ENCODE results near the gene PPP6R3.
A peak's percentile ranks its signal among the peaks of the same experiment; 100 is the strongest.
"Not testable (repeated sequence)": the region's sequence is repeated elsewhere in the genome, so short reads cannot be mapped to it uniquely, and the experiment has no call there.

The PPP6R3 gene

DNA sequence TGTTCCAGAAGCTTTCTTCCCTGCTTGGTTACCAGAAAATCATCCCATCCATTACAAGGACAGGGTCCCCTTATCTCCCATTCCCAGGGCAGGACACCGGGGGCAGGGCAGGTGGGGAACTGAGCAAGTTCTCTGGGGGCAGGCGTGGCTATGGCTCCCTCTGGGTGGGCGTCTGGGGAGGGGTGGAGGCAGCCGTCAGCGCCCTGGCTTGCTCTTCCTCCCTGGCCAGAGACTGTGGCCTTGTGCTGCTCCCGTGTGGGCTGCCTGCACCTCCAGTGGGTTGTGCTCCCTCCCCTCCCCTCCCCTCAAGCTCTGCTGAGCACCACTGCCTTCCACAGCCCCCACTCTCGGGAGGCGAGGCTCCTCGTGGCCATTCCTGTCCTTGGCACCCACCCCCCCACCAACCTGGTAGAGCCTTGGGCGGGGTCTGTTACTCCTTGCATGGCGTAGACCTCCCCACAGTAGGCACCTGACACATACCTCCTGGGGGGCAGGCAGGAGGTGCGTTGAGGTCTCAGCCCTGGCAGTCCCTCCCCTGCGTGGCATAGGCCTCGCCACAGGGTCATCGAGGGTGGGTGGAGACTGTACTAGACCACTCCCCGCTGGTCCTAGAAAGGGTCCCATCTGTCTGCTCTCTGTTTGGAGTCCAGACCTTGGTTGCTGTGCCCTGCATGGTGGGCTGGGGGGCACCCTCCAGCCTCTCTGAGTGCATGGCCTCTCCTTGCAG, 24.2 kb upstream of the PPP6R3 start:
- DNase-seq (ENCODE audit: low read depth in 3 of 3): no peak

DNA sequence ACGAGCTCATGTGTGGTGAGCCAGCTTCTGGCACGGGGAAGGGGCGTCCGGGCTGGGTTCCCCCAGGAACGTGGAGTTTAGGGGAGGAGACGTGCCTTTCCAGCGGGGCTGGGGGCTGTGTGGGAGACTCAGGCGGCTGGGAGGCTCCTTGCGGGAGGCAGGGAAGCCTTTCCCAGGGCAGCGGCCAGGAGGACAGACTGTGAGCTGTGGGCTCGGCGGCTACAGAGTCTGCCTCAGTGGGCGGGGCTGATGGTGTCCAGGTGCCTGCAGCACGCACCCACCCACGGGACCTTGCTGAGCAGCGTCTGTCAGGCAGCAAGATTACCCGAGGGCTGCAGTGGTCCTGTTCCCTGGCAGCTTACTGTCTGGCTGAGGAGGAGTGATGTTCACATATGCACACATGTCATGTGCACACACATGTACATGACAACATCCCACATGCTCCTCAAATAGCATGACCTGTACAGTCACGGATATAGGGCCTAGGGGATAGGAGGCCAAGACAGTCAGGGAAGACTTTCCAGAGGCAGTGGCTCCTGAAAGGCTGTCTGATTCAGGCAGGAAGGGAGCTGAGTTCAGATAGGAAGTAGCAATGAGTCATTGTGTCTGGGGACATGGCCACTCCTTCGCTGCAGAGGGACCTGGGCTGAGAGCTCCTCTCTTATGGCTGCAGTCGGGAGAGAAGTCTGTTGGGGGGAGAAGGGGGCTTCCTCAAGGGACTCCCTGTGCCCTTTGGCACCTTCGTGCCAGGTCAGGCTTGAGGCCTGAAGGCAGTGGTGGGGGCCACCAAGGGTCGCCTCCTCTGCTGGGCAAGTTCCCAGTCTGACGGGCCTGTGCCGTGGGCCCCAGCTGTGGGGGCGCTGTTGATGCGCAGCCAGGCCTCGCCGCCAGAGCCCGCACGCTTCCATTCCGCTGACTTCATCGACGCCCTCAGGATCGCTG, 23.3 kb upstream of the PPP6R3 start:
- DNase-seq (ENCODE audit: low read depth in 3 of 3): no peak

- no peak for DNase-seq (ENCODE audit: low read depth in 3 of 3)
Observed at GRCh38 chr11:68437927-68438657, 22.5 kb upstream of the PPP6R3 start.

- DNase-seq (ENCODE audit: low read depth in 3 of 3): no peak
Observed at GRCh38 chr11:68438658-68439259, 21.8 kb upstream of the PPP6R3 start.

GRCh38 chr11:68439355-68440065, 21.0 kb upstream of the PPP6R3 start:
- no peak for DNase-seq (ENCODE audit: low read depth in 3 of 3)

DNA sequence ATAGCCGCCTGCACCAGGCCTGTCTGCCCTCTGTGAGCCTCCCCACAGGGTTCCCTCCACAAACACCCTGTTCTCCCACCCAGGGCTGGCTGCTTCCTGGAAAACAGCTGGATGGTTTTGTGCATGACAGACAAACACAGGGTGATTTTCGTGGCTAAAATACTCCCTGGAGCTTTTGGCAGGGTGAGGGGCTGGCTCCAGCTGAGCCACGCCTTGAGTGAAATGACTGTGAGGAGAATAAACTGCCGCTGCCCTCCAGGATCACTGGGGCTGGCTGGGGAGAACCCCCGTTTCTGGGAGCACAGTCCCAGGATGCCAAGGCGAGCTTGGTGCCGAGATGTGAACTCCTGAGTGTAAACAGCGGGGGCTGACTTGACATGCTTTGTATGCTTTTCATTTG, 20.3 kb upstream of the PPP6R3 start:
- no peak for DNase-seq (ENCODE audit: low read depth in 3 of 3)

- no peak for DNase-seq (ENCODE audit: low read depth in 3 of 3)
Observed at GRCh38 chr11:68441466-68442230, 18.9 kb upstream of the PPP6R3 start.

DNA sequence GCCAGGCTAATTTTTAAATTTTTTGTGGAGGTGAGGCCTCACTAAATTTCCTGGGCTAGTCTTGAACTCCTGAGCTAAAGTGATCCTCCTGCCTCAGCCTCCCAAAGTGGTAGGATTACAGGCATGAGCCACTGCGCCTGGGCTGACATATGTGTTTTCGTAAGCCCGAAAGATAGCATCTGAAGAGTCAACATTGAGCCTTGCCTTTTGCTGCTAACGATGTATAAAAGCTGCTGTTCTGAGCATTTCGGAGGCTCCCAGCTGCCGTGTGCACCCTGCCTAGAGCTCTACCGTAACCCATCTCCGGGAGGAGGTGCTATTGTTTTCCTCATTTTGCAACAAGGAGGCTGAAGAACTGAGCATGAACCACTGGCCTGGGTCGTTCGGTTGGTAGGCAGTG, 18.1 kb upstream of the PPP6R3 start:
- DNase-seq (ENCODE audit: low read depth in 3 of 3): no peak

GRCh38 chr11:68444566-68444965, 16.0 kb upstream of the PPP6R3 start:
- DNase-seq (ENCODE audit: low read depth in 3 of 3): no peak

DNA sequence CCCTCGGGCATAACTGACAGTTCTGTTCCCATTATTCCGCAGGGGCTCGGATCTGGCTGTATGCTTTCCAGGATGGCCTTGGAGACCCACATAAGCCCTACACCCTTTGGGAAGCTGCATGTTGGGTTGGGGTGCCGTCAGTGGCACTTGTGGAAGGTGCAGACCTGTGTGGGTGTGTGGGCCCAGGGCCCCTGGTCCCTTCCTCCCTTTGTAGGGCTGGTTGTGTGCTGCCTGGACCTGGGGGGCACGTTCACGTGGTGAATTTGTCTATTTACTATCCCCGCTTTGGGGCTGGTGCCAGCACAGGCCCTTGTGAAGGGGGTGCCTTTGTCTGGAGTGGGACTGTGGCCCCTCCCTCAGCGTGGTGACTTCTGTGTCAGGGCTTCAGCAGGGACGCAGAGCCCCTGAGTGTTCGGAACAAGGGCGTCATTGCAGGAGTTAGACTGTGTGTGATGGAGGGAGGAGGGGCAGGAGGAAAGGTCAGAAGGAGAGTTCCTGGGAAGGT, 15.0 kb upstream of the PPP6R3 start:
- no peak for DNase-seq (ENCODE audit: low read depth in 3 of 3)

DNA sequence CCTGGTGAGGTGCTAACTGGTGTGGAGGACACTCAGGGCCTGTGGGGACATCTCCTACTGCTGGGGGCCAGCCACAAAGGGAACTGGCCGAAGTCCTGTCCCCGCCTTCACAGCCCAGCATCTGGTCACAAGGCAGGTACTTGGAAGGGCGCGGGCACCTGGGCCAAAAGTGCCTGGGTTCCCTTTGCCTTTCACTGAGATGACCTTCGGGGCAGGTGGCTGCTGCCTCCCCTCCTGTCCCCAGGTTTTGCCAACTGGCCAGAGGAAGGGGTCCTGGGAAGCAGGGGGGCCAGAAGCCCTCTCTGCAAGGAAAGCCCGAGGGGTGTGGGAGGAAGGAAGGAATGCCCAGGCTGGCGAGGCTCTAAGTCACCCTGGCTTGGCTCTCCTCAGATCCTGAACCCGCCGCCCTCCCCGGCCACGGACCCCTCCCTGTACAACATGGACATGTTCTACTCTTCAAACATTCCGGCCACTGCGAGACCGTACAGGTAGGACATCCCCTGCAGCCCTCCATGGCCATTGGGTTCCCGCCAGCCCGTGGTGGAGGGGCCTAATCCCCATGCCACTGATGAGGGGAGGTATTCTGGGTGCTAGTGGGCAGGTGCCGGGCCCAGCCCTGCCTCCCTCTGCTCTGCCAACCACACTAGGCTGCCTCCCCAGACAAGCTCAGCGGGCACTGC, 14.4 kb upstream of the PPP6R3 start:
- DNase-seq (ENCODE audit: low read depth in 3 of 3): no peak

DNA sequence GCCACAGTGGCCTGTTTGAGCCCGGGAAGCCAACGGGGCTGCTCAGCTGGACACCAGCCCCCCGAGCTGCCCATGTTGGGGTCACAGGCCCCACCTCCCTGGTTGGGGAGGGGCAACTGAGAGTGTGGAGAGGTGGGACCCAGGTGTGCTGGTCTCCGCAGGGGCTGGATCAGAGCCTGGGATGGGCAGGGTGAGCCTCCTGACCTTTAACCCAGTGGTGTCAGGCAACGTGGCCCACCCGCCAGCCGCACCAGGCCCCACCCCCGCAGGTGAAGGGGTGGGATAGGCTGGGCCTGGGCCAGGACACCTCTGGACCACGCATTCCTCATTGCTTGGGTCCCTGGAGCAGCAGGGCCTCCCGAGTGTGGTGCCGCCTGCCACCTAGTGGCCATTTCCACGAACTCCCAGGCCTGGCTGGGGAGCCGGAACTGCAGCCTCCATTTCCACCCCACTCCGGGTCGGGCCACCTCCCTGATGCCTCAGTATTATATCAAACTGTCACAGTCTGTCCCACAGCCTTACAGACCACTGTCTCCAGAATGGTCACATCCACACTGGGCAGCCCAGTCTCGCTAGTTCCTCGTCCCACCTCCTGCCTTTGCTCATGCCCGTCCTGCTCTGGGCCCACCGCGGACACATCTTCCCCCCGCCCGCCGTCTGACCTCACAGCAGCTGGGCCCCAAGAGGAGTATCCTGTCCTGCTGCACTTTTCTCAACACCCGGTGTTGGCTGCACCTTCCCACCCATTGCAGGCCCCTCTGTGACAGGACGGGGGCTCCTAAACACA, 13.3 kb upstream of the PPP6R3 start:
- peak; percentile 59 to 72 (median 62) for DNase-seq (ENCODE audit: low read depth in 3 of 3)

GRCh38 chr11:68447914-68448313, 12.6 kb upstream of the PPP6R3 start:
- not testable (repeated sequence) for DNase-seq (ENCODE audit: low read depth in 3 of 3)

DNA sequence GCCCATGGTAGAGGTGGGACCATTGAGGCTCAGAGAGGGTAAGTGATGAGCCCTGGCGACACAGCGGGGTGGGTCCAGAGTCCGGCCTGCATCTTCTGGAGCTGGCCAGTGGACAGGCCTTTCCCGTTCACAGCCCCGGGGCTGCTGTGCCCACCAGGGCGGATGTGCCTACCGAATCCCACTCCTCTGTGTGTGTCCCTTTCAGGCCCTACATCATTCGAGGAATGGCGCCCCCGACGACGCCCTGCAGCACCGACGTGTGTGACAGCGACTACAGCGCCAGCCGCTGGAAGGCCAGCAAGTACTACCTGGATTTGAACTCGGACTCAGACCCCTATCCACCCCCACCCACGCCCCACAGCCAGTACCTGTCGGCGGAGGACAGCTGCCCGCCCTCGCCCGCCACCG, 11.9 kb upstream of the PPP6R3 start:
- DNase-seq (ENCODE audit: low read depth in 3 of 3): no peak

GRCh38 chr11:68449951-68450350, 10.6 kb upstream of the PPP6R3 start:
- no peak for DNase-seq (ENCODE audit: low read depth in 3 of 3)

- no peak for DNase-seq (ENCODE audit: low read depth in 3 of 3)
Observed at GRCh38 chr11:68450711-68451110, 9.8 kb upstream of the PPP6R3 start.

GRCh38 chr11:68454767-68455166, 5.8 kb upstream of the PPP6R3 start:
- no peak for DNase-seq (ENCODE audit: low read depth in 3 of 3)

GRCh38 chr11:68455485-68455884, 5.1 kb upstream of the PPP6R3 start:
- DNase-seq (ENCODE audit: low read depth in 3 of 3): no peak
